Trophoblast cell (in vitro differentiated cells and primary cell): ENCODE results near the gene ZNF766.

ENCODE experiments used
- DNase-seq, 2 donors: peaks; one replicate each; pipeline ENCODE4 v3.0.0-alpha.2; 2016
- H2AFZ ChIP-seq: 2 replicates; pipeline ENCODE4 v1.6.1; 2013; ENCODE audit warnings: low read length, moderate library complexity, mild to moderate bottlenecking; ENCODE audit not compliant: insufficient read depth, poor library complexity
- H2AK5ac ChIP-seq: 2 replicates; pipeline ENCODE4 v1.6.1; 2013; ENCODE audit warnings: mild to moderate bottlenecking, low read length
- H2BK120ac ChIP-seq: 2 replicates; pipeline ENCODE4 v1.6.1; 2013; ENCODE audit warnings: low read length, mild to moderate bottlenecking, moderate library complexity; ENCODE audit not compliant: insufficient read depth, poor library complexity
- H2BK12ac ChIP-seq: 2 replicates; pipeline ENCODE4 v1.6.1; 2013; ENCODE audit warnings: mild to moderate bottlenecking, low read length, moderate library complexity
- H2BK5ac ChIP-seq: 2 replicates; pipeline ENCODE4 v1.6.1; 2013; ENCODE audit warnings: low read length, low read depth, moderate library complexity, mild to moderate bottlenecking; ENCODE audit not compliant: poor library complexity
- H3K14ac ChIP-seq: 2 replicates; pipeline ENCODE4 v1.6.1; 2013; ENCODE audit warnings: mild to moderate bottlenecking, low read length
- H3K18ac ChIP-seq: 2 replicates; pipeline ENCODE4 v1.6.1; 2013; ENCODE audit warnings: mild to moderate bottlenecking, low read length
- H3K23ac ChIP-seq: 2 replicates; pipeline ENCODE4 v1.6.1; 2013; ENCODE audit warnings: low read length
- H3K27ac ChIP-seq: 2 replicates; pipeline ENCODE4 v1.5.1; 2013; ENCODE audit warnings: low read depth, mild to moderate bottlenecking, inconsistent platforms, low read length, moderate library complexity
- H3K27me3 ChIP-seq: 2 replicates; pipeline ENCODE4 v1.6.1; 2013; ENCODE audit warnings: inconsistent platforms, mild to moderate bottlenecking, low read length, moderate library complexity; ENCODE audit not compliant: insufficient read depth
- H3K36me3 ChIP-seq, 2 experiments: 1 replicate in 1 of 2; 2 replicates in 1 of 2; pipeline ENCODE4 v1.6.1; 2013; ENCODE audit warnings: low read length in 2 of 2, mild to moderate bottlenecking in 2 of 2, moderate library complexity in 1 of 2; ENCODE audit not compliant: insufficient read depth in 2 of 2, control insufficient read depth in 1 of 2
- H3K4ac ChIP-seq: 2 replicates; pipeline ENCODE4 v1.6.1; 2013; ENCODE audit warnings: low read depth, mild to moderate bottlenecking, low read length, moderate library complexity
- H3K4me1 ChIP-seq, 2 experiments: 1 replicate in 1 of 2; 2 replicates in 1 of 2; pipeline ENCODE4 v1.6.1; 2013; ENCODE audit warnings: low read length in 2 of 2, mild to moderate bottlenecking in 2 of 2, moderate library complexity in 1 of 2; ENCODE audit not compliant: insufficient read depth in 2 of 2, control insufficient read depth in 1 of 2
- H3K4me2 ChIP-seq: 2 replicates; pipeline ENCODE4 v1.6.1; 2013; ENCODE audit warnings: inconsistent platforms, mild to moderate bottlenecking, low read length, moderate library complexity
- H3K4me3 ChIP-seq: 2 replicates; pipeline ENCODE4 v1.5.1; 2013; ENCODE audit warnings: mild to moderate bottlenecking, low read depth, low read length, inconsistent platforms
- H3K79me1 ChIP-seq: one replicate; pipeline ENCODE4 v1.6.1; 2013; ENCODE audit warnings: low read length
- H3K79me2 ChIP-seq: 2 replicates; pipeline ENCODE4 v1.6.1; 2013; ENCODE audit warnings: low read length, mild to moderate bottlenecking; ENCODE audit not compliant: control insufficient read depth, insufficient read depth, poor library complexity
- H3K9ac ChIP-seq: 2 replicates; pipeline ENCODE4 v1.6.1; 2013; ENCODE audit warnings: mild to moderate bottlenecking, low read length
- H3K9me3 ChIP-seq: 2 replicates; pipeline ENCODE4 v1.6.1; 2013; ENCODE audit warnings: low read depth, mild to moderate bottlenecking, control low read depth, inconsistent platforms, low read length; ENCODE audit not compliant: insufficient read depth
- H4K12ac ChIP-seq: 2 replicates; pipeline ENCODE4 v1.6.1; 2013; ENCODE audit warnings: low read depth, mild to moderate bottlenecking, low read length, moderate library complexity
- H4K8ac ChIP-seq: 2 replicates; pipeline ENCODE4 v1.6.1; 2013; ENCODE audit warnings: low read depth, mild to moderate bottlenecking, low read length, moderate library complexity
- H4K91ac ChIP-seq: one replicate; pipeline ENCODE4 v1.6.1; 2013; ENCODE audit warnings: low read depth, mild to moderate bottlenecking, low read length, moderate library complexity
- WGBS: extraction: QIAGEN DNeasy Blood & Tissue Kit; methylation state at CpG from one replicate; pipeline ENCODE4 v1.1.7; 2013; ENCODE audit warnings: missing lambda C conversion rate; ENCODE audit not compliant: insufficient read length, insufficient coverage; ENCODE audit errors: extremely low coverage; 5-methylcytosine and 5-hydroxymethylcytosine counted together

ZNF766 gene

GRCh38 chr19:52297601-52298364, 28.4 kb downstream of the ZNF766 start:
- WGBS: 87% methylated on average over 3 of the region's 18 CpGs
- H3K23ac ChIP-seq: no peak overlapping the region

DNA sequence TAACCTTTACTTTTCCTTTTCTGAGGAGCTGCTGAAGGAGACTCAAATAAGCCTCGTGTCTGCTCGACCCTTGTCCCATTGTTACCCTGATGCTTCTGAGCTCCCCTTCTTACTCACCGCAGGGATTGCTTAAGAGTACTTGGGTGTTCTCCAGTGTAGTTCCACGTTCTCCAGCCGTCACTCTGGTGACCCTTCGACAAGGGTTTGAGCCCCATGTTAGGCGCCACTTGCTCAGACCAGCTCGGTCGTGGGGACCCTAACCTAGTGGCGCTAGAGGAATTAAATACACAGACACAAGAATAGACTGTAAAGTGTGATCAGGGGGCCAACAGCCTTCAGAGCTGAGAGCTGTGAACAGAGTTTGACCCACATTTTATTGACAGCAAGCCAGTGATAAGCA, 37.9 kb downstream of the ZNF766 start:
- Histone ChIP-seq H3K9me3 (peaks cover 29% of the 10 kb centered on the region), H2AFZ (no peak overlapping the region), H3K14ac (no peak overlapping the region), H3K36me3 (peaks cover 32 to 45% of the 10 kb centered on the region in 2 experiments), H3K4me3 (no peak overlapping the region), H3K4me2 (no peak overlapping the region), H4K8ac (no peak overlapping the region), H3K27ac (no peak overlapping the region), H3K4me1 (no peaks in the 10 kb centered on the region), H4K12ac (no peak overlapping the region), H4K91ac (no peak overlapping the region), H3K4ac (no peak overlapping the region), H3K9ac (no peak overlapping the region), H3K79me1 (no peaks in the 10 kb centered on the region), H2AK5ac (no peak overlapping the region), H3K18ac (no peak overlapping the region), H2BK120ac (no peak overlapping the region), H3K79me2 (no peaks in the 10 kb centered on the region), H2BK12ac (no peak overlapping the region), H2BK5ac (no peak overlapping the region), H3K27me3 (no peaks in the 10 kb centered on the region), H3K23ac (no peak overlapping the region)
- WGBS: no CpG with 5 or more reads among the region's 10 CpGs
- peak in 1 of 2 donors; percentile 3 for DNase-seq

More at GRCh38 chr19:52297601-52298364, 28.4 kb downstream of the ZNF766 start:
- Histone ChIP-seq H4K91ac (peak overlapping the region; percentile 97), H2AFZ (peak overlapping the region; percentile 92), H2BK120ac (peak overlapping the region; percentile 83), H4K12ac (peak overlapping the region; percentile 96), H3K4me2 (peak overlapping the region; percentile 76), H3K9me3 (peaks cover 6% of the 10 kb centered on the region), H3K27me3 (no peaks in the 10 kb centered on the region), H2AK5ac (peak overlapping the region; percentile 39), H2BK12ac (peak overlapping the region; percentile 24), H3K14ac (peak overlapping the region; percentile 92), H3K79me1 (peaks cover 7% of the 10 kb centered on the region), H3K36me3 (peaks cover 17 to 25% of the 10 kb centered on the region in 2 experiments), H3K4me1 (peaks cover 4 to 7% of the 10 kb centered on the region in 2 experiments), H3K9ac (peak overlapping the region; percentile 92), H3K4me3 (peak overlapping the region; percentile 75), H3K4ac (peak overlapping the region; percentile 76), H2BK5ac (no peak overlapping the region), H3K18ac (peak overlapping the region; percentile 97), H4K8ac (peak overlapping the region; percentile 97), H3K79me2 (peaks cover 6% of the 10 kb centered on the region), H3K27ac (no peak overlapping the region)
- no peak for DNase-seq

DNA sequence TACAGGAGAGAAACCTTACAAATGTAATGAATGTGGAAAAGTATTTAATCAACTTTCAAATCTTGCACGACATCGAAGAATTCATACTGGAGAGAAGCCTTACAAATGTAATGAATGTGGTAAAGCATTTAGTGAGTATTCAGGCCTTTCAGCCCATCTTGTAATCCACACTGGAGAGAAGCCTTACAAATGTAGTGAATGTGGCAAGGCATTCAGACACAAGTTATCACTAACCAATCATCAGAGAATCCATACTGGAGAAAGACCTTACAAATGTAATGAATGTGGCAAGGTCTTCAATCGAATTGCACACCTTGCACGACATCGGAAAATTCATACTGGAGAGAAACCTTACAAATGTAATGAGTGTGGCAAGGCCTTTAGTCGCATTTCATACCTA, 53.0 kb downstream of the ZNF766 start:
- Histone ChIP-seq H3K9me3 (peaks cover 13% of the 10 kb centered on the region), H3K27me3 (no peaks in the 10 kb centered on the region), H3K27ac (no peak overlapping the region), H2BK5ac (no peak overlapping the region), H3K4ac (no peak overlapping the region), H3K36me3 (peaks cover 22 to 34% of the 10 kb centered on the region in 2 experiments), H3K4me2 (no peak overlapping the region), H3K9ac (no peak overlapping the region), H4K12ac (no peak overlapping the region), H2BK120ac (no peak overlapping the region), H4K8ac (no peak overlapping the region), H4K91ac (no peak overlapping the region), H3K18ac (no peak overlapping the region), H3K23ac (no peak overlapping the region), H2AFZ (no peak overlapping the region), H3K79me2 (no peaks in the 10 kb centered on the region), H3K4me3 (no peak overlapping the region), H2BK12ac (no peak overlapping the region), H3K79me1 (no peaks in the 10 kb centered on the region), H2AK5ac (no peak overlapping the region), H3K4me1 (no peaks in the 10 kb centered on the region), H3K14ac (no peak overlapping the region)
- WGBS: no CpG with 5 or more reads among the region's 6 CpGs
- no peak for DNase-seq

GRCh38 chr19:52331757-52332156, 62.4 kb downstream of the ZNF766 start:
- H3K4me3 ChIP-seq: no peak overlapping the region

More at GRCh38 chr19:52331757-52332156, 62.4 kb downstream of the ZNF766 start:
- H2BK12ac ChIP-seq: no peak overlapping the region
- no peak overlapping the region for H2BK120ac ChIP-seq
- H3K36me3 ChIP-seq: peaks cover 2 to 4% of the 10 kb centered on the region in 2 experiments
- H3K27ac ChIP-seq: no peak overlapping the region
- no peaks in the 10 kb centered on the region for H3K27me3 ChIP-seq
- H4K12ac ChIP-seq: no peak overlapping the region
- H3K9ac ChIP-seq: no peak overlapping the region
- H3K4ac ChIP-seq: no peak overlapping the region
- no peak overlapping the region for H3K18ac ChIP-seq
- H2AK5ac ChIP-seq: no peak overlapping the region
- no peak overlapping the region for H3K23ac ChIP-seq
- no peak overlapping the region for H4K8ac ChIP-seq
- H3K14ac ChIP-seq: no peak overlapping the region
- no peak for DNase-seq
- peaks cover 27% of the 10 kb centered on the region for H3K9me3 ChIP-seq
- no peak overlapping the region for H2BK5ac ChIP-seq
- no CpG with 5 or more reads among the region's 10 CpGs for WGBS
- H4K91ac ChIP-seq: no peak overlapping the region
- no peak overlapping the region for H2AFZ ChIP-seq
- peaks cover 5% of the 10 kb centered on the region for H3K79me2 ChIP-seq
- H3K79me1 ChIP-seq: peaks cover 7% of the 10 kb centered on the region
- no peaks in the 10 kb centered on the region for H3K4me1 ChIP-seq
- no peak overlapping the region for H3K4me2 ChIP-seq
